Amygdala (tissue), 56 donors: Measurements from ENCODE around the gene CTNNA2.
A peak's percentile ranks its signal among the peaks of the same experiment; 100 is the strongest.

Experiments
- DNase-seq, 56 donors: peaks; one replicate each; lab custom pipeline; 2025; lab: John Stamatoyannopoulos, UW

Gene CTNNA2

DNA sequence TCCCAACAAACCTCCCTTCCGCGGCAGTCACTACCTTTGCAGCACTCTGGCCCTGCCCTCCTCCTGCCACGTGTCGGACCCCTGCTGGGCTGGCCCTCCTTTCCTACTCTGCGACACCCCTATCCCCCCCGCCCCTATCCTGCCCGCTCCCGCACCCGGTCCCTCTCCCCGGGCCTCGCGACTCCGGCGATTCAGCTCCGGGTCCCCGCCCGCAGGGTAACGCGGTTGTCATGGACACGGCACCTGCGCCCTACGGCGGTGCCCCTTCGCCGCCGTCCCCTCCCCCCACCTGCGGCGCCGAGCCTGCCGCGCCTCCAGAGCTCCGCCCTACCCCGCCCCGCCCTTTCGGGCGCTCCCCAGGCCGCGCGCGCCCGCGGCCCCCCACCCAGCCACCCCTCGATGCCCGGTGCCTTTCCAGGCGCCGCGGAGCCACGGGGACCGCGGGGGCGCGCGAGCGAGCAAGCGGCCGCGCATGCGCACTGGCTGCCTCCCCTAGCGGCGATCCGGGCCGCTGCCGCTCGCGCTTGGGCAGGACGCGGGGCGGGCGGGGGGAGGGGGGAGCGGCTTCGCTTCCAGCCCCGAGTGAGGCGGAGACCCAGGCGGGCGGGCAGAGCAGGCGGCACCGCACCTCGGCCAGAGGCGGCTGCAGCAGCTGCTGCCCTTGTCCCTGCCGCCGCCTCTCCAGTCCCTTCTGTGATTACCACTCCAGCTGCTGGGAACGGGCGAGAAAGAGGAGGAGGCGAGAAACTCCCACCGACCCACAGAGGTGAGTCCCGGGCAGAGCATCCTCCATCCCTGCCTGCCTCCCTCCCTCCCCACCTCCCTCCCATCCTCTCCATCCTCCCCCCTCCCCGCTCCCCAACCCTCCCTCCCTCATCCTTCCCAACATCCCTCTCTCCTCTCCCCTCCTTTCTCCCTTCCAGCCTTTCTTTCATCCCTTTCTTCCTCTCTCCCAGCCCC lies at the start of gene CTNNA2:
Gene CTNNA2 (plus strand): TSS at position 610 of the 960 bp plus-strand sequence.
- DNase-seq, result peak in 53 of 56 donors; percentile 10 to 89 (median 75)

DNA sequence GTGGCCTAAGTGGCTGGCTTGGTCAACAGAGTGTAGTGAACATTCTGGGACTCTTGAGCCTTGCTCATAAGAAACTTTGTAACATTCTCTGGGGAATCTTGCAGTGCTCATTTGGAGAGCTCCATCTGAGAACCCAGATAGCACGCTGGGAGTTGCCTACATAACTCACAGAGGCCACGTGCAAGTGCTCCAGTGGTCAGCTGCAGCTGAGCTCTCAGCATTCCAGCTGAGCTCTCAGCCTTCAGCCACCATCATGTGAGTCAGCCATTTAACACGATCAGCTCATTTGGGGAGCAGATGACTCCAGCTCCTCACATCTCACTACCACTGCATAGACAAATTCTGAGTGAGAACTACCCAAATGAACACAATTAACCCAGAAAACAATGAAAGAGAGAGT lies 25.5 kb upstream of the CTNNA2 start:
- no peak for DNase-seq

DNA sequence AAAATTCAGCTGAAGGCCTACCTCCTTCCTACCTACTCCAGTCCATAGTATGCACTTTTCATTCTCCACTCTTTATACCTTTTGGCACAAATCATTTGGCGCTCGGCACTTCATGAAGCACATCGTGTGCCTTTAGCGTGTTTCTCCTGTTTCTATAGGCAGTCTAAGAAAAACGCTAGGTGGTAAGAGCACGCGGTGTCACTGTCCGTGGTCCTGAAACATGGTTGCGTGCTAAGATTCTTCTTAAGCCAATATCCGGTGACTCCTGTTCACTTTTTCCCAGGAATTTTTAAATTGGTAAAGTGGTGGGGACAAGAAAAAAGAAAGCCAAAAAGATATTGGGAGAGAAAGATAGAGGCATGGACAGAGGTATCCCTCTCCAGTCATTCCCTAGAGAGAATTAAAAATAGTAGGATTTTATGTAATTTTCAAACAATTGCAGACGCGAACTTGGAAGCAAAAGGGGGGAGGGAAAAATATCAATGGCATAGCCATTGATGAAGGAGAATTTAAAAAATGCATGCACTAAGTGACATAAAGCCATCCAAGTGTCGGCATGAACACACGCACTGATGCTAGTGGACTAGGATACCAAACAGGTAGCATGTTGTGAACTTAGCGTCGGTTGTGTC lies 1.4 kb upstream of the CTNNA2 start:
- DNase-seq, result peak in 5 of 56 donors; percentile 2 to 22 (median 10)

DNA sequence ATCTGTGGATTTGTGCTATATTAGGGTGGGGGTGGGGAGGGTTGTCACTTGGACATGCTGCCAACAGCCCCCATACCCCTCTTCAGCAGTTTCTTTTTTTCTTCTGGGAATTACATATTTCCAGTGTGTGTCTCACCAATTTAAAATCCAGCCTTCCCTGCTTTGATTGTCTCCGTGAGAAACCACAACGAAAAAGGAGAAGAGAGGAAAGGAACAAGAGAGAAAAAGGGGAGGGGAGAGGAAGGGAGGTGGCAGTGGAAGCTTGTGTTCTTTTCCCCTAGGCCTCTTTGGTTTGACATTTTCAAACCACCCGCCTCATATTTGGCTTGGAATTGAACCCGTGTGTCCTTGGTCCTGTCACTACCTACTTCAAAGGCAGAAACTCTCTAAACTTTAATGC lies 860 bp downstream of the CTNNA2 start:
- DNase-seq, result no peak

DNA sequence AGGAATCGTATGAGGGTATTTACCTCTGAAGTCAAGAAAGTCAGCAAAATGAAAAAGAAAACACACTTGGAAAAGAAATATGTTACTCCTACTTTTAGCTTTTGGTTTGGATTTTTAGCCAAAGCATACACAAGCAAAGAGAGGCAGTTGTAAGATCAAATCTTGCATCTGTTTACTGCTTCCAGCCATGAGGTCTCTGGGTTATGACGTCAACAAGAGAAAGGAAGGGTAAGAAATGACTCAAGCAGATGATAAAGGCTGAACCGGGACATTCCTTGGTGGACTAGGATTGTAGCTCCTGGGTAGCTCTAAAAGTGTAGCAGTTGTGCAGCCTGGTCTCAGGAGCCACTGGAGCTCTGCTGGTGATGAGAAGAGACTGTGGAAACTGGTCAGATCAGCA lies 16.8 kb downstream of the CTNNA2 start:
- DNase-seq, result no peak

DNA sequence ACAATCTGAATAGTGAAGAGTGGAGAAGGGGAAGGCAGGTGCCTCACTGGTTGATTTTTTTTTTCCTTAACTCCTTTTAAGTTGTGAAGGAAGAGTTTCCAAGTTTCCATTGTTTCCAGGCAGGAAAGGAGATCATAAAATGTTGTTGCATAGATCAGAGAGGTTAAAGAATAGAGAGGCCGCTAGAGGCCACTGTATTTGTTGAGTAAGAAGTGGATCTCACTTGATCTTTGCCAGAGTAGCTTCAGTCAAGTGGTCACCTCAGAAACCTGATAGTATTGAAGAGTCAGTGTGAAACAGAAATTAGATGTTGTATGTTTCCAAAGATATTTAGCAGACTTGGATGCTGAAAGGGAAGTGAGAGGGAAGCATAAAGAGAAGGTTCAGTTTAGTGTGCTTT lies 17.6 kb downstream of the CTNNA2 start:
- no peak for DNase-seq

DNA sequence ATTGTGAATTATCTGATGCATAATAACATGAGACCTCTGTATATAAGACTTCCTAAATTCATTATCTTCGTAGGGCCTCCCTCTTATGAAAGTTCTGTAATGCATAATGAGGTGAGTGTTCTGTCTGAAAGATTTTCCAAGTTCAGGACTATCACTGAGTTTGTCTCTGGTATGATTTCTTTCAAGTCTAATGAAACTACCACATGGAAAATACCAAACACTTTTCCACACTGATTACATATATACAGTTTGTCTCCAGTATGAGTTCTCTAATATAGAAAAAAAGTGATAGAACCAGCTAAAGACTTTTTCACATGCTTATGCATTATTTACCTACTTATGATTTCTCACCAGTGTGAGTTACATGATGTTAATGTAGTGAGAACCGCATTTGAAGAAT lies 34.7 kb downstream of the CTNNA2 start:
- DNase-seq, result no peak

DNA sequence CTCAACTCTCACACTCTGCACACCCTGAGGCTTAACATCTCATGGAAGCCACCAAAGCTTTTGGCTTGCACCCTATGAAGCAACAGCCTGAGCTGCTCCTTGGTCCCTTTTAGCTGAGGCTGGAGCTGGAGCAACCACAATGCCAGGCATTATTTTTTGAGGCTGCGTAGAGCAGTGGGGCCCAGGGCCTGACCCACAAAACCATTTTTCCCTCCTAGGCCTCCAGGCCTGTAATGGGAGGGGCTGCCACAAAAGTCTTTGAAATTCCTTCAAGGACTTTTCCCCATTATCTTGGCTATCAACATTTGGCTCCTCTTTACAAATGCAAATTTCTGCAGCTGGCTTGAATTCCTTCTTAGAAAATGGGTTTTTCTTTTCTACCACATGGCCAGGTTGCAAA lies 39.8 kb downstream of the CTNNA2 start:
- DNase-seq, result no peak

DNA sequence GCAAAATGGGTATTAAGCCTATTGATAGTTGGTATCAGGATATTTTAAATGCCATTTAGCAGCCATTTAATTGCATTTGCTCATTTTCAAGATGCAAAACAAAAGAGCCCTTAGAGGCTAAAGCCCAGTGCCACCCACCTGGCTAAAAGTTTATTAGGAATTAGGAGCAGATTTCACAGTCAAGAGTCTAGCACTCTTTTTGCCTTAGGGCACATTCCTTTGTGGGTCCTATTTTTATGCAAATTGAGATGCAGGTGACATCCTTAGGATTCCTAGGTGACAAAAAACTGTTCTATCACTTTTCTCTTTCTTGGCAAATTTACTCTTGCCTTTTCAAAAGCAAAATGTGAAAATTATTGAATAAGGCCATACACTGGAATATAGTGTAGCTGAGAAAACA lies 42.0 kb downstream of the CTNNA2 start:
- DNase-seq, result no peak

DNA sequence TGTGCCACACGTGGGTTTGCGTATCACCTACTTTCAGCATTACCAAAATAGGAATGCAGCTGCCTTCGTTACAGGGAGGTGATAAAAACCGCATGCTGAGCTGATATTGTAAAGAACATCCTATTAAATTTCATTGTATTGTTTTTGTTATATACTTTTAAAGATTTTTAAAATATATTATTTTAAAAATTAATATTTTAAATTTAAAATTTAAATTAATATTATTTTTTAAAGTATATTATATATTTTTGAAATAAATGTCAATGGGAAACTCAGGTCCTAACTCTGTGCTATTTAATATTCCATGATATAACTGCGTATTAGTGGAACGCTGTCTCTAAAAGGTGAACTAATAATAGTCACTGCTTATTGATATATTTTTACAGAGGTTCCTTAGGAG lies 51.2 kb downstream of the CTNNA2 start:
- DNase-seq, result no peak

DNA sequence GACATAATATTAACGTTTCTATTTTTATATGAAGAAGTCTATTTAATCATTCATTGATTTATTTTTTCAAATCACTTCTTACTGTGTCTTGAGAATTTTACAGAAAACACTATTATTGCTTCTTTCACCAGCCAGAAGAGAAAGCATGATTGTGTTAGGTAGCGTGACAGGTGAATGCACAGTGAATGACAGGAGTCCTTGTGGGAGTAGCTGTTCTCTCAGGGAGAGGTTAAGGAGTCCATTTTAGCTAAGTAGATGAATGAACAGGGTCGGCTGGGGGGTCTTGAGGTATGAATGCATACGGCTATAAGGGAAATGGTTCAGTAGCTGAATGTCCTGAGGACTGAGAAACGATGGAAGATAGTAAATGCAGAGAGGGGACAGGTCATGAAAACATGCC lies 56.2 kb downstream of the CTNNA2 start:
- DNase-seq, result no peak

DNA sequence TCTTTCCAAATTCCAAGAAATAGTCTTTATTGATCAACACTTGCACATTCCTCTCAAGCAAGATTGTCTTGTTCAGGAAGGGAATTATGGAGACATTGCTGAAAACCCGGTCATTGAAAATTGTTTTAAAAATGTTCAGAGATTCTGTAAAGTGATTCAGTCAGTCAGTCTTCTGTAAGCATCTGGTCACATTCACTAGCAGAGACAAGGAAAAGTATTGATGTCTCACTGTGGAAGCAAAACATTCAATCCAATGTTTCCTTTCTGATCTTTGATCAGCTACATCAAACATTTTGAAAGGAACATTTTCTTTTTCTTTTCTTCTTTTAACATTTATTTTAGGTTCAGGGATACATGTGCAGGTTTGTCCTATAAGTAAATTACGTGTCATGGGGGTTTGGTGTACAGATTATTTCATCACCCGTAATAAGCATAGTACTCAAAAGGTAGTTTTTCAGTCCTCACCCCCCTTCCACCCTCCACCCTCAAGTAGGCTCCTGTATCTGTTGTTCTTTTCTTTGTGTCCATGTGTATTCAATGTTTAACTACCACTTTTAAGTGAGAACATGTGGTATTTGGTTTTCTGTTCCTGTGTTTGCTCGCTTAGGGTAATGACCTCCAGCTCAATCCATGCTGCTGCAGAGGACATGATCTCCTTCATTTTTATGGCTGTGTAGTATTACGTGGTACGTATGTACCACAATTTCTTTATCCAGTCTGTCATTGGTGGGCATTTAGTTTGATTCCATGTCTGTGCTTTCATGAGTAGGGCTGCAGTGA lies 61.2 kb downstream of the CTNNA2 start:
- no peak for DNase-seq

DNA sequence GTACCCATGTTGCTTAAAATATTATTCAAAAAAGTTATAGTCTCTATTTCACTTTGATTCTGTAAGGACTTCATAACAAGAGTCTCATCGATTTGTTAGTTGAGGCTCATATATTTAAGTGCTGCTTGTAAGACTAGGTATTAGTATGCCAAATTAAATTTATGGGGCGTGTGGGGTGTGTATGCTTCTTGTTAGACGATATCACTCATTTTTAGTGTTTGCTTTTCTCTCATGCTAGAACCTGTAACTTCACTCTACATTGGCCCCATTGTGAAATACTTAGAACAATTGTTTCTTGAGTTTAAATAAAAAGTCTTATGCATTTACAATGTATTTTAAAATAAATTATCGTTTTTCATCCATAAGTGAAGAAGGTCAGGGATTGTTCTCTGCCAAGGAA lies 63.6 kb downstream of the CTNNA2 start:
- no peak for DNase-seq

DNA sequence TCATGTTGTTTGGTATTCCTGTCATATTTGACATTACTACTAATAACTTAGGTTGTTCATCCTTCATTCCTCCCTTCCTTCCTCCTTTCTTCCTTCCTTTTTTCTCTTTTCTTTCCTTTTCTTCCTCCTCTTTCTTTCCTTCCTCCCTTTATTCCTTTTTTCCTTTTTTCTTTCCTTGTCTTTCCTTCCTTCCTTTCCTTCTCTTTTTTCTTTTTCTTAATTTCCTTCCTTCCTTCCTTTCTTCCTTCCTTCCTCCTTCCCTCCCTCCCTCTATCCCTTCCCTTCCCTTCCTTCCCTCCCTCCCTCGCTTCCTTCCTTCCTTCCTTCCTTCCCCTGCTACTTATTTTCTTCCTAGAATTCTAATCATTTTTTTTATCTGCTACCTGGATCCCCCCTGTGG lies 66.1 kb downstream of the CTNNA2 start:
- no peak for DNase-seq

DNA sequence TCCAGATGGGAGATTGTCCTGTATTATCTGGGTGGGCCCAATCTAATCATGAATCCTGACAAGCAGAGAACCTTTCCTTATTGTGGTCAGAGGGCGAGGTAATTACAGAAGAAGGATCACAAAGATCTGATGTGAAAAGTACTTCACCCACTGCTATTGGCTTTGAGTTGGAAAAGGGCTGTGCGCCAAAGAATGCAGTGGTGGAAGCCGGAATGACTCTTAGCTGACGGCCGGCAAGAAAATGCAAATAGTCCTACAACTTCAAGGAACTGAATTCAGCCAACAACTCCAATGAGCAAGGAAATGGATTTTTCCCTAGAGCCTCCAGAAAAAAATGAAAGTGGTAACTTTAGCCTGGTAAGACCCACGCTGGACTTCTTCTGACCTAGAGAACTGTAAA lies 67.3 kb downstream of the CTNNA2 start:
- DNase-seq, result no peak

DNA sequence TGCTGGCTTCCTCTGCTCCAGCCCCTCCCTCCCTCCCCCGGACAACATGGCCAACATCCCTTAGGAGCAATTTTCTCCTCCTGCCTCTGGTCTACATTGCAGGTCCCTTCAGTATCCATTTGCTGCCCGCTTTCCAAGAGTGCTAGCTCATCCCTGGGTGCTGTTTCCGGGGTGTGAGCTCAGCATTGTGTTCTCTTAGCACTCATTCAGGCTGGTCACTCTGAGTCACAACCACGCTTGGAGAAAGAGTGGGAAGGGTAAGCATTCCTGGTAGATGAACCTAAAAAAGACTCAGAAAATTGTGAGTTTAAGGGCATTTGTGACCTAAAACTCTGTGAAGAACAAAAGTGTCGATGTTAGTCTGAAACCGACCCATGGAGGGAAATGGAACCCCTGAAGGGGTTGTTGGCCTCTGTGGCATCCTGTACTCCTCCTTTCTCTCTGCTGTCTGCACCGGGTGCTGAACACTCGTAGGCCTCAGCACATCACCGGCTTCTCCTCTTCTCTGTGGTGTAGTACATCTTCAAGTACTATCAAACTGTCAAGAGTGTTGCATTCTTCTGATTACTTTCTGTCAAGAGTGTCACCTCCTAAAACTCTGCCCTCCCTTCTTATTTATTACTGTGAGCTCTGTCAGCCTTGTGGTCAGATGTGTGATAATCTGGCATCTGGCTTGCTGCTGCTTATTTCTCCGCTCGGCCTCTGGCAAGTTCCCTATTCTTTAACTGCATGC lies 73.0 kb downstream of the CTNNA2 start:
- peak in 4 of 56 donors; percentile 5 to 11 (median 8) for DNase-seq

DNA sequence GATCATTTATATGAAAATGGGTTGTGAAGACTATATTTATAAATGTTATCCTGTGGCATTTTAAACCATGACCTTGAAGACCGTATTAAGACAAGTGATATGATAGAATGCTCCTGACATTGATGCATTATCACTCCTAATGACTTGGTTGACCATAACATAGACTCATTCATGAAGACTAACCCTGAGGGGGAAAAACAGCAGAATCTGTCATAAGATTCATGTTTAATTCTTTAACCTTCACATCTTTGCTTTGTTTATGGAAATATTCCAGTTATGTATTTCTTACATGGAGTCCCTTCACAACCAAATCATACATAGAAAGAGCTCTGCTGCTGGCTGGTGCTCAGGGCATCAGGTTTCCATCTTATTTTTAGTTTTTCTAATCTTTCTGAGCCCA lies 78.4 kb downstream of the CTNNA2 start:
- no peak for DNase-seq

DNA sequence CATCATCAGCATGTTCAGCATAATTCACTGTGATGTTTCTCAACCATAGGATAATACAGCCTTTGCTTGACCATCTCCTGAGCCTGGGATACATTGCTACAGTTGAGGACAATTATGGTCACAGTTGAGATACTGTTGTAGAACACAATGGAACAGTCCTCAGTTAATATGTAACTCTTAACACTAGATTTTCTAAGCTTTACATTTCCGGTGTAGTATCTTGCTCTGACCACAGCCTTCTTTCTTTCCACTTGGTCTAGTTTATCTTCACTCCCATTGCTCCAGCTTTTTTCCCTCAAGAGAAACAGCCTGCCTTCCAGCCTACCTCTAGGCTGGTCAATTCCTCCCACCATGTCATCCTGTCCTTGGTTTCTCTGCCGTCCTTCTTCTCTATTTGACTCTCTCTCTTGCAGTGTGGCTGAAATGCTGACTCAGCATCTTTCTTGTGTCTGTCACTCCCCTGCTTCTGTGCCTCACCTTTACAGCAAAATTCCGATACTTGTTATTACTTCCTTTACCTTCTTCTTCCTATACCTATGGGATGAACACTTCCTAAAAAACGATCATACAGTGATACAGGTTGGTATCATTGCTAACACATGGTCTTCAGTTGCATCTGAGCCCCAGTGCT lies 80.5 kb downstream of the CTNNA2 start:
- no peak for DNase-seq

DNA sequence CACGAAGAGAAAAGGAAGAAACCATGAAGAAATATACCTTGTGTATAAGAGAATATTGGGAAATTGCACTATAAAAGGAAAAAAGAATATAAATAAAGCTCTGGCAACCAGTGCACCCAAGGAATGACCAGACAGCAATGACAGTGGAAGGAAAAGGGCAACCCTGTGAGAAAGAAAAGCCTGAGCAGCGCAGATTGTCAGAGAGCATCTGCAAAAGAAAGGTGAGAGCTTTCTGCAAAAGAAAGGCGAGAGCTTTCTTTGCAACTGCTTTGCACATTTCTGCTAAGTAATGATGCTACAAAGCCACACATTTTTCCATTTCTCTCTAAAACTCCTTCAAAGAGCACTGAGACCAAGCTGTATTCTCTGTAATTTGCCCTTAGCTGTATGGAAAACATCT lies 83.6 kb downstream of the CTNNA2 start:
- no peak for DNase-seq

DNA sequence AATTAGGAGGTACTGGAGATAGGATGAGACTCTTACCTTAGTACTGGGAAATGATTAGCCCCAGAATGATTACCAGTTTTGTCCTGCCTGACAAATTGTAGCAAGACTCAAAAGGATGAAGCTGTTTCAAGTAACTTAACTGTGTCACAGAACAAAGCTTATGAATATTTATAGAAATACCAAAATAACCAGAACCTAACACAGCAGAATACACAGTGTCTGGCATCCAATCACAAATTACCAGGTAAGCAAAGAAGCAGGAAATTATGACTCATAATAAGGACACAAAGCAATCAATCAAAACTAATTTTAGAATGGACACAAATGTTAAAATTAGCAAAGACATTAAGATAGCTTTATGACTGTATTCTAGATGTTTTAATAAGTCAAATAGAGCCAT lies 91.9 kb downstream of the CTNNA2 start:
- DNase-seq, result no peak
